Astrocyte of the hippocampus (primary cell): ENCODE data around the gene GALNTL6.

Experiments
- DNase-seq: peaks from one replicate; pipeline ENCODE4 v3.0.0; 2011; ENCODE audit warnings: low read depth, low spot score

Gene GALNTL6

DNA sequence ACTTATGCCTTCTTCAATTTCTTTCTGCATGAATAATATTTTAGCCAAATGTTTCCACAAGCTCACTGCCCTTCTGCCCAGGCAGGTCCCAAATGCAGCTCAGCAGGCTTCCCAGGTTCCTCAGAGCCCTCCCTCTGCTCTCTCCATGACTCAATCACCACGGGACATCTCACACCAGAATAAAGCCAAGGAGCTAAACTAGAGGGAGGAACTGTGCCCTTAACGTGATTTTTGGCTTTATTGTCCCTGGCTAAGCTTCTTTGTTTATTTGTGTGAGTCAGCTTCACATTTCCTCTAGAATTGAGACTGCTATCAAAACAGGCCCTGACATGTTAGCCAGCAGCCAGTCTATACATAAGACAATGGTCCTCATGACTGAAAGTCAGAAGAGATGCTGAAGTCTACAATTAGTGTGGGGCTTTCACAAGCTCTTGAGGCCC is 1169.0 kb downstream of the GALNTL6 start:
- peak; percentile 80 for DNase-seq

DNA sequence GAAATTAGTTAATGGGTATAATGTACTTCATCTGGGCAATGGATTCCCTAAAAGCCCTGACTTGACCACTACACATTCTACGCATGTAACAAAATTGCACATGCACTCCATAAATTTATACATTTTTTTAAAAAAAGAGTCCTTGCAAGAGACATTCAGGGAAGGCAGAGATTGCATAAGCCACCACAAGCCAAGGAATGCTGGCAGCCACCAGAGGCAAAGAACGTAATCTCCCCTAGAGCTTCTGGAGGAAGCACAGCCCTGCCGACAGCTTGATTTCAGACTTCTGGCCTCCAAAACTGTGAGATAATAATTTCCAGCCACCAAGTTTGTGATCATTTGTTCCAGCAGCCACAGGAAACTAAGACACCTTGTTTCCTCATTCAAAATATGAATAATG is 1169.8 kb downstream of the GALNTL6 start:
- DNase-seq = no peak

- DNase-seq = no peak
Measured at GRCh38 chr4:172983631-172984030, 1170.4 kb downstream of the GALNTL6 start.

DNA sequence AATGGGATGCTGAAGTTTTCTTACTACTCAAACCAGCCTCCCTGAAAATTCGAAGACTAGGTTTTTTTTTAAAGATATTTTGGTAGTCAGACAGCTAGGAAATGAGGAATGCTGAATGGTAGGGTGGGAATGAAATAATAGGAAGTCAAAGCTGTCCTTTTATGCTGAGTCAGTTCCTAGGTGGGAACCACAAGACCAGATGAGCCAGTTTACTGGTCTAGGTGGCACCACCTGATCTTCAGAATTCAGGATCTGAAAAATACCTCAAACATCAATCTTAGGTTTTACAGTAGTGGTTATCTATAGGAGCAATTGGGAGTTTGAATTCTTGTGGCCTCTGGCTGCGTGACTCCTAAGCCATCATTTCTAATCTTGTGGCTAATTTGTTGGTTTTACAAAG is 1172.3 kb downstream of the GALNTL6 start:
- no peak for DNase-seq

GRCh38 chr4:172986114-172986513 is 1172.9 kb downstream of the GALNTL6 start:
- DNase-seq = no peak

- no peak for DNase-seq
Measured at GRCh38 chr4:172989984-172990820, 1177.0 kb downstream of the GALNTL6 start.

DNA sequence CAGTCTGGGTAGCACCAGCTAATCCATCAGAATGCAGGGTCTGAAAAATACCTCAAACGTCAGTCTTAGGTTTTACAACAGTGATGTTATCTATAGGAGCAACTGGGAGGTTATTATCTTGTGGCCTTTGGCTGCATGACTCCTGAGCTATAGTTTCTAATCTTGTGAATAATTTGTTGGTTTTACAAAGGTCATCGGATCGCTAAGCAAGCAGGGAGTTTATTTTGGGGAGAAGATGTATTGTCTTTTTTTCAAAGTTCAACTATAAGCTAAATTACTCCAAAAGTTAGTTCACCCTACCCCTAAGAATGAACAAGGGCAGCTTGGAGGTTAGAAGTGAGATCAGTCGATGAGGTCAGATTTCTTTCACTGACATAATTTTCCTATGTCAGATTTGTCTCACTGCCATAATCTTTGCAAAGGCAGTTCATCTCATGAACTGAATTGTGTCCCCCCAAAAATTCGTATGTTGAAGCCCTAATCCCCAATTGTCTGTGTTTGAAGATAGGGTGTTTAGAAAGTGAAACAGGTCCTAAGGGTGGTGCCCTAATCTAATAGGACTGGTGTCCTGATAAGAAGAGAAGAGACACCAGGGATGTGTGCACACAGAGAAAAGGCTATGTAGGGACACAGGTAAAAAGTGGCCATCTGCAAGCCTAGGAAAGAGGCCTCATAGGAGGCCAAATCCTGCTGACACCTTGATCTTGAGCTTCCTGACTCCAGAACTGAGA is 1179.6 kb downstream of the GALNTL6 start:
- DNase-seq = no peak

DNA sequence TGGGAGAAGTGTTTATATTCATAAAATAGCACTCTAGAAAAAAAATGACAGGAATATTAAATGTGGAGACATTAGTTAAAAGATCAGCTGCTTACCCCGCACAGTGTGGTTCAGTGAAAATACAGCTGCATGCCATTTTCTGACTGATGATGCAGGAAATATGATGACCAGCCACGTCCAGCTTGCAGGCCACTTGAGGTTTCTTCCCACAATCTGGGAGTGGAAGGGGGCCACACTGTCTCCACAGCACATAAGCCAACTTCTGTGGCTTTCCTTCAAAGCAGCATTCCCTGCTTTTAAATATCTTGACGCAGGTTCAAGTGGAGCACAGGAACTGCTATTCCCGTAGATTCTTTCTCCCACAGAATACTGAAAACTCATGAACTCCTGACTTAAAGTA is 1182.0 kb downstream of the GALNTL6 start:
- DNase-seq = peak; percentile 44

- DNase-seq = no peak
Measured at GRCh38 chr4:172995704-172996103, 1182.5 kb downstream of the GALNTL6 start.

DNA sequence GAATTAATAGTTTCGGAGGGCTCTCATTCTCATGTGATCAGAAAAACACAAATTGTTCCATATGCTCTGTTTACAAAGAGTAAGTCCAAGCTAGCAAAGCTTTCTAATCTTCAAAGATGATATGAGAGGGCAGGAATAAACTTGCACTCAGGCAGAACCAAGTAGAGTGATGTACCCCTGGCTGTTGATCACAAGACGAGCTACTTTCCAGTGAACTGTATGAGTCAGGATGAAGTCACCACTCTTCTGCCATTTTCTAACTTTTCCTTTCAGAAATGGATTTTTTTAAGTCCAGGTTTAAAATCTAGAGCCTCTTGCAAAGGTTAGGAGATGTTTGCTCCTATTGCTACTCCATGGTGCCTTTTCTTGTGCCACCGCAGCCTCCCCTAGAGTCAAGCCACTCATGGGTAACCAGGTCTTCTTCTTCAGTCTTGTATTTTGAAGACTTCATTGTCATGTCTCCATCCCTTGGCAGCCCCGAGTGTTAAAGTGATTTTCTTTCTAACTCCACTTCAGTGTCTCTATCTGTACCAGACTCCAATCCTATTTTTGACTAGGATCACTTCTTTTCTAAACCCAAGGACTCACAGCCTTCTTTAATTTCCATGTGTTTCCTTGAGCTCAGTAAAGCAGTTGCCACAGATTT is 1183.5 kb downstream of the GALNTL6 start:
- DNase-seq = peak; percentile 76

DNA sequence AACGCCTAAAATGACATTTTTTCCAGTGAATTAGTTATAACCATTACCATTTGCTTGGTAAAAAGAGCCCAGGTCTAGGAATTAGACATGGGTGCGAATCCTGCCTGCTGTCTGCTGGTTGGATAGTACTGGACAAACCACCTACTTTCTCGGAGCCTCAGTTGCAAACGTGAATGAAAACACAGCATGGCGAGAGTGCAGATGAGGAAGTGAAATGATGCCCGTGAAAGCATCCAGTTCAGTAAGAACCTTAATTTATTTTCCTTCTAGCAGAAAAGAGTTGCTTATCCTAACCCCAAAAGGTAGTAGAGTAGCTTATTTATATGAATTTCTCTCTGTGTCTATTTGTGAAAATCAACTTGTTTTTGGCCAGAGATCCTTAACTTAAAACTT is 1184.0 kb downstream of the GALNTL6 start:
- DNase-seq = no peak

- no peak for DNase-seq
Measured at GRCh38 chr4:172997856-172998255, 1184.7 kb downstream of the GALNTL6 start.

GRCh38 chr4:172998527-172999469 is 1185.6 kb downstream of the GALNTL6 start:
- DNase-seq = peak; percentile 75

DNA sequence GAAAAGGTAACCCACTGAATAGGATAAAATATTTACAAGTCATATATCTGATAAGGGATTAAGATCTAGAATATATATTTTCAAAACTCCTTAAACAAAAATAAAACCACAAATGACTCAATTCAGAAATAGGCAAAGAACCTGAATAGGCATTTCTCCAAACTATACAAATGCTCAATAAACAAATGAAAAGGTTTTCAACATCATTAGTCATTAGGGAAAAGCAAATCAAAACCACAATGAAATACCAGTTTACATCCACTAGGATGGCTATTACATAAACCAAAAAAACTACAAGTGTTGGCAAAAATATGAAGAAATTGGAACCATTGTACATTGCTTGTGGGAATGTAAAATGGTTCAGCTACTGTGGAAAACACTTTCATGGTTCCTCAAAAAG is 1188.4 kb downstream of the GALNTL6 start:
- DNase-seq = peak; percentile 69

DNA sequence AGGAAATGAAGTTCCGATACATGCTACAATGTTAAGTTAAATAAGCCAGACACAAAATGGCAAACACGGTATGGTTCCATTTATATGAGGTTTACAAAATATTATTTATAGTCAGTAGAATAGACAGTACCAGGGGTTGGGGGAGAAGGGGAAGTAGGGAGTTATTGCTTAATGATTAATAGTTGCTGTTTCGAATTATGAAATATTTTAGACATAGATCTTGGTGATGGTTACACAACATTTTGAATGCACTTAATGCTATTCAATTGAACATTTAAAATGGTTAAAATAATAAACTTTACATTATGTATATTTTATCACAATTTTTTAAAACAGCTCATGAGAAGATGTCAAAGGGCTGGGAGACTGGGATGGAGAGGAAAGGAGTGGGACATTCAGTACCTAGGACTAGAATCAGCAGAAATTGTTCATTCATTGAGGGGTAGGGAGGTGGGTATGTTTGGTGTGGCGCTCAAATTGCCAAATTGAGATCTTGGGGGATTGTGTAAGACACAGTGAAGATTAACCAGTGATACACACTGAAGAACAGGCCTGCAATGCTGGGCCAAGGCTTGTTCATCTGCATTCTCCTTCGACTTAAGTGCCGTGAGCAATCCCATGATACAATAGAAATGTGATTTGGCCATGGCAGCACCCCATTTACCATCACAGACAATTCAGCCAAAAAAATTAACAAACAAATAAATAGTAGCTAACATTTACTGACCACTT is 1189.8 kb downstream of the GALNTL6 start:
- DNase-seq = no peak

GRCh38 chr4:173005912-173006633 is 1192.9 kb downstream of the GALNTL6 start:
- DNase-seq = no peak

- no peak for DNase-seq
Measured at GRCh38 chr4:173008436-173008835, 1195.2 kb downstream of the GALNTL6 start.

GRCh38 chr4:173009129-173009823 is 1196.1 kb downstream of the GALNTL6 start:
- DNase-seq = no peak

GRCh38 chr4:173012608-173013007 is 1199.4 kb downstream of the GALNTL6 start:
- DNase-seq = no peak
